ENCODE results near the gene CSTF2. TPM values are rescaled to one million over a fixed set of nuclear protein-coding genes. Genes with fewer than 3 reads are reported as not detected.

CSTF2 gene
- total and polyA plus RNA-seq, 9 donors, result 8.4 to 12.9 (median 11.1) TPM

GRCh38 chrX:100868273-100868672 lies 48.1 kb downstream of the CSTF2 start:
- no peaks in the 10 kb centered on the region for H3K4me1 ChIP-seq (ENCODE audit: control insufficient read depth, insufficient read depth, low read length)
- no peak overlapping the region for H3K27ac ChIP-seq (ENCODE audit: low read length)
- no peak for DNase-seq
- no peaks in the 10 kb centered on the region for H3K9me3 ChIP-seq (replicated peaks; ENCODE audit: control insufficient read depth, low read depth, low read length)
- H3K27me3 ChIP-seq (ENCODE audit: control insufficient read depth, insufficient read depth, low read length), result peaks cover 6% of the 10 kb centered on the region
- 77% methylated on average over 2 of the region's 2 CpGs for WGBS (ENCODE audit: insufficient coverage)
- H3K4me3 ChIP-seq (ENCODE audit: low read length), result no peak overlapping the region
- no peaks in the 10 kb centered on the region for H3K36me3 ChIP-seq (ENCODE audit: control insufficient read depth, insufficient read depth, low read length)

- 78% methylated on average over 2 of the region's 5 CpGs for WGBS (ENCODE audit: insufficient coverage)
- no peak for DNase-seq
- H3K9me3 ChIP-seq (replicated peaks; ENCODE audit: control insufficient read depth, low read depth, low read length), result no peaks in the 10 kb centered on the region
- no peak overlapping the region for H3K4me3 ChIP-seq (ENCODE audit: low read length)
- peaks cover 6% of the 10 kb centered on the region for H3K27me3 ChIP-seq (ENCODE audit: control insufficient read depth, insufficient read depth, low read length)
- no peaks in the 10 kb centered on the region for H3K4me1 ChIP-seq (ENCODE audit: control insufficient read depth, insufficient read depth, low read length)
- no peaks in the 10 kb centered on the region for H3K36me3 ChIP-seq (ENCODE audit: control insufficient read depth, insufficient read depth, low read length)
- H3K27ac ChIP-seq (ENCODE audit: low read length), result no peak overlapping the region
Measured at GRCh38 chrX:100870527-100870926, 50.3 kb downstream of the CSTF2 start.

GRCh38 chrX:100871594-100872560 lies 51.7 kb downstream of the CSTF2 start:
- Histone ChIP-seq H3K4me3 (ENCODE audit: low read length) (no peak overlapping the region), H3K36me3 (ENCODE audit: control insufficient read depth, insufficient read depth, low read length) (no peaks in the 10 kb centered on the region), H3K27me3 (ENCODE audit: control insufficient read depth, insufficient read depth, low read length) (peaks cover 6% of the 10 kb centered on the region), H3K27ac (ENCODE audit: low read length) (no peak overlapping the region), H3K4me1 (ENCODE audit: control insufficient read depth, insufficient read depth, low read length) (no peaks in the 10 kb centered on the region), H3K9me3 (replicated peaks; ENCODE audit: control insufficient read depth, low read depth, low read length) (no peaks in the 10 kb centered on the region)
- DNase-seq, result no peak
- WGBS (ENCODE audit: insufficient coverage), result no CpG with 5 or more reads among the region's 9 CpGs

GRCh38 chrX:100874325-100874724 lies 54.1 kb downstream of the CSTF2 start, which contains the start of gene NOX1:
TSS of gene NOX1 (minus strand) at chrX:100874359. CDS start at chrX:100874139, 220 bp downstream.
- WGBS (ENCODE audit: insufficient coverage), result 69% methylated on average over 2 of the region's 2 CpGs
- DNase-seq, result no peak
- H3K9me3 ChIP-seq (replicated peaks; ENCODE audit: control insufficient read depth, low read depth, low read length), result no peaks in the 10 kb centered on the region

GRCh38 chrX:100880368-100880767 lies 60.2 kb downstream of the CSTF2 start:
- H3K27ac ChIP-seq (ENCODE audit: low read length), result no peak overlapping the region
- H3K4me1 ChIP-seq (ENCODE audit: control insufficient read depth, insufficient read depth, low read length), result no peaks in the 10 kb centered on the region
- no peak for DNase-seq
- WGBS (ENCODE audit: insufficient coverage), result no CpG with 5 or more reads among the region's 2 CpGs
- no peaks in the 10 kb centered on the region for H3K36me3 ChIP-seq (ENCODE audit: control insufficient read depth, insufficient read depth, low read length)
- H3K9me3 ChIP-seq (replicated peaks; ENCODE audit: control insufficient read depth, low read depth, low read length), result no peaks in the 10 kb centered on the region
- H3K27me3 ChIP-seq (ENCODE audit: control insufficient read depth, insufficient read depth, low read length), result no peaks in the 10 kb centered on the region
- H3K4me3 ChIP-seq (ENCODE audit: low read length), result no peak overlapping the region

More at GRCh38 chrX:100874325-100874724, 54.1 kb downstream of the CSTF2 start, which contains the start of gene NOX1:
- Histone ChIP-seq H3K27ac (ENCODE audit: low read length) (no peak within 1 kb of the TSS), H3K36me3 (ENCODE audit: control insufficient read depth, insufficient read depth, low read length) (no peaks in the 10 kb centered on the region), H3K4me3 (ENCODE audit: low read length) (no peak within 1 kb of the TSS), H3K27me3 (ENCODE audit: control insufficient read depth, insufficient read depth, low read length) (peaks cover 6% of the 10 kb centered on the region), H3K4me1 (ENCODE audit: control insufficient read depth, insufficient read depth, low read length) (no peaks in the 10 kb centered on the region)

- Histone ChIP-seq H3K4me3 (ENCODE audit: low read length) (no peak overlapping the region), H3K27ac (ENCODE audit: low read length) (no peak overlapping the region)
- DNase-seq, result no peak
Measured at GRCh38 chrX:100883654-100884053, 63.5 kb downstream of the CSTF2 start.

More at GRCh38 chrX:100883654-100884053, 63.5 kb downstream of the CSTF2 start:
- WGBS (ENCODE audit: insufficient coverage), result no CpG with 5 or more reads among the region's 4 CpGs
- Histone ChIP-seq H3K9me3 (replicated peaks; ENCODE audit: control insufficient read depth, low read depth, low read length) (no peaks in the 10 kb centered on the region), H3K27me3 (ENCODE audit: control insufficient read depth, insufficient read depth, low read length) (no peaks in the 10 kb centered on the region), H3K36me3 (ENCODE audit: control insufficient read depth, insufficient read depth, low read length) (no peaks in the 10 kb centered on the region), H3K4me1 (ENCODE audit: control insufficient read depth, insufficient read depth, low read length) (no peaks in the 10 kb centered on the region)

Other genes starting within 250 kb of the CSTF2 start
- 713 TPM for gene TNMD, start 235.5 kb upstream of the CSTF2 start, total RNA-seq
- gene TNMD, start 235.5 kb upstream of the CSTF2 start, polyA plus RNA-seq (ENCODE audit: insufficient read depth in 1 of 8, insufficient read length in 8 of 8, low replicate concordance in 1 of 8), result 100 to 1,000 TPM in 4 of 8 donors, 10 to 100 TPM in 4; 50.0 to 917 (median 162) TPM
- gene TSPAN6, start 183.6 kb upstream of the CSTF2 start, total RNA-seq, result 29.6 TPM
- gene TSPAN6, start 183.6 kb upstream of the CSTF2 start, polyA plus RNA-seq (ENCODE audit: insufficient read depth in 1 of 8, insufficient read length in 8 of 8, low replicate concordance in 1 of 8), result 10 to 100 TPM; 25.5 to 39.5 (median 30.9) TPM
- 29.7 TPM for gene SRPX2, start 176.2 kb upstream of the CSTF2 start, total RNA-seq
- gene SRPX2, start 176.2 kb upstream of the CSTF2 start, polyA plus RNA-seq (ENCODE audit: insufficient read depth in 1 of 8, insufficient read length in 8 of 8, low replicate concordance in 1 of 8), result 10 to 100 TPM; 17.8 to 41.0 (median 27.2) TPM
- gene SYTL4, start 88.3 kb upstream of the CSTF2 start, total RNA-seq, result 3.0 TPM
- 1 to 10 TPM; 5.4 to 10.0 (median 7.3) TPM for gene SYTL4, start 88.3 kb upstream of the CSTF2 start, polyA plus RNA-seq (ENCODE audit: insufficient read depth in 1 of 8, insufficient read length in 8 of 8, low replicate concordance in 1 of 8)
- gene NOX1, start 54.0 kb downstream of the CSTF2 start, total RNA-seq, result not detected
- under 1 TPM; 0.04 to 0.38 (median 0.19) TPM for gene NOX1, start 54.0 kb downstream of the CSTF2 start, polyA plus RNA-seq (ENCODE audit: insufficient read depth in 1 of 8, insufficient read length in 8 of 8, low replicate concordance in 1 of 8)
- gene XKRX, start 108.5 kb downstream of the CSTF2 start, total RNA-seq, result 0.04 TPM
- gene XKRX, start 108.5 kb downstream of the CSTF2 start, polyA plus RNA-seq (ENCODE audit: insufficient read depth in 1 of 8, insufficient read length in 8 of 8, low replicate concordance in 1 of 8), result under 1 TPM in 3 of 8 donors, not detected in 5; 0.05 to 0.35 (median 0.30) TPM
- not detected for gene ARL13A, start 149.3 kb downstream of the CSTF2 start, total RNA-seq
- under 1 TPM in 1 of 8 donors, not detected in 7; 0.11 TPM for gene ARL13A, start 149.3 kb downstream of the CSTF2 start, polyA plus RNA-seq (ENCODE audit: insufficient read depth in 1 of 8, insufficient read length in 8 of 8, low replicate concordance in 1 of 8)
- gene TRMT2B, start 231.7 kb downstream of the CSTF2 start, total RNA-seq, result 8.1 TPM
- gene TRMT2B, start 231.7 kb downstream of the CSTF2 start, polyA plus RNA-seq (ENCODE audit: insufficient read depth in 1 of 8, insufficient read length in 8 of 8, low replicate concordance in 1 of 8), result 1 to 10 TPM; 7.0 to 9.8 (median 8.1) TPM